ENCODE measurements around the gene IFITM2.

IFITM2 gene

DNA sequence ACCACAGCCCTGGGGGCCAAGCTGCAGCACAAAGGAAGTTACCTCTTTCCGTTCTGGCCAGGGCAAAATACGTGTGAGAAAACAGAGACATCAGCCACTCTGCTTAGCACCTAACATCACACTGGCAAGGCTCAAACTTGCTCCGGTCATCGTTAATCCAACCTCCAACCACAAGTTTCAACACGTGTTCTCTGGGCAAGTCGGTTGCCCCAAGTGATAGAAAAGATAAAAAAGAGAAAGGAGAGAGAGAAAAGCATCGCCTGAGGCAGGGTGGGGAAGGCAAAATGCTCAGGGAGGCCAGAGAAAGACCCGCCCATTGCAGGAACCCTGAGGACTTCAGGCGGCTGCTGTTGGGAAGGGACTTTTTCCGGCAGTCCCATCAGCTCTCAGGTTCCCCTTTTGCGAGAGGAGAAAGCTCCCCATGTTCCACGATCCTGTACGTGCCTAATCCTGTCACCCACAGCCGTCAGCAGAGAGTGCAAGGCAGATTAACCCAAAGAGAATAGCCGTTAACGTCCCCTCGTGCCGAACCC lies 43.2 kb downstream of the IFITM2 start:
- Histone ChIP-seq H3K9me3 (replicated peaks in 1 of 11) (no peaks in the 10 kb centered on the region), H3K36me3 (no peaks in the 10 kb centered on the region), H3K4me1 (peaks cover 75 to 89% (median 80%) of the 10 kb centered on the region in 10 experiments), H3K27me3 (no peaks in the 10 kb centered on the region), H3K4me2 (peak overlapping the region; percentile 53 to 90 (median 76)), H3K27ac (peak overlapping the region; percentile 39 to 75 (median 65); a peak in 20 of 22 replicates), H3K4me3 (no peak overlapping the region), H3K9ac (peak overlapping the region; percentile 20 to 62 (median 50); a peak in 18 of 22 replicates), H4K20me1 (no peaks in the 10 kb centered on the region)
- no peak for TF ChIP-seq Cebpa-rat (IDR thresholded peaks at IDR 0.05)

GRCh38 chr11:351411-351810 lies 43.8 kb downstream of the IFITM2 start:
- H3K4me2 ChIP-seq: peak overlapping the region; percentile 53 to 90 (median 76)
- H3K4me3 ChIP-seq: no peak overlapping the region
- H4K20me1 ChIP-seq: no peaks in the 10 kb centered on the region
- H3K27ac ChIP-seq: peak overlapping the region in 10 of 11 experiments; percentile 54 to 75 (median 66); a peak in 19 of 22 replicates
- H3K9ac ChIP-seq: peak overlapping the region in 9 of 11 experiments; percentile 20 to 62 (median 48); a peak in 7 of 22 replicates
- no peaks in the 10 kb centered on the region for H3K9me3 ChIP-seq (replicated peaks in 1 of 11)
- no peaks in the 10 kb centered on the region for H3K27me3 ChIP-seq
- no peaks in the 10 kb centered on the region for H3K36me3 ChIP-seq
- TF ChIP-seq Cebpa-rat (IDR thresholded peaks at IDR 0.05): no peak
- peaks cover 78 to 89% (median 82%) of the 10 kb centered on the region in 10 experiments for H3K4me1 ChIP-seq

GRCh38 chr11:352456-353031 lies 44.9 kb downstream of the IFITM2 start:
- Histone ChIP-seq H3K9ac (peak overlapping the region in 3 of 11 experiments; percentile 16 to 29 (median 28); a peak in 2 of 22 replicates), H3K36me3 (no peaks in the 10 kb centered on the region), H3K27me3 (no peaks in the 10 kb centered on the region), H3K9me3 (replicated peaks in 1 of 11) (no peaks in the 10 kb centered on the region), H3K4me1 (peaks cover 76 to 83% (median 79%) of the 10 kb centered on the region in 10 experiments), H3K4me2 (peak overlapping the region; percentile 2 to 99 (median 96); a peak in 14 of 22 replicates), H3K4me3 (no peak overlapping the region), H4K20me1 (no peaks in the 10 kb centered on the region), H3K27ac (peak overlapping the region; percentile 10 to 100 (median 43); a peak in 11 of 22 replicates)
- TF ChIP-seq Cebpa-rat (IDR thresholded peaks at IDR 0.05): no peak

GRCh38 chr11:353179-353873 lies 45.7 kb downstream of the IFITM2 start:
- no peaks in the 10 kb centered on the region for H3K36me3 ChIP-seq
- no peak for TF ChIP-seq Cebpa-rat (IDR thresholded peaks at IDR 0.05)
- peaks cover 68 to 82% (median 74%) of the 10 kb centered on the region in 10 experiments for H3K4me1 ChIP-seq
- H3K9me3 ChIP-seq (replicated peaks in 1 of 11): peaks cover 0 to 4% (median 0%) of the 10 kb centered on the region in 11 experiments; a peak in 3 of 22 replicates
- no peak overlapping the region for H3K4me3 ChIP-seq
- H3K27me3 ChIP-seq: peaks cover 0 to 4% (median 0%) of the 10 kb centered on the region in 11 experiments; a peak in 3 of 22 replicates
- H3K9ac ChIP-seq: peak overlapping the region in 4 of 11 experiments; percentile 3 to 50 (median 28); a peak in 5 of 22 replicates
- H3K4me2 ChIP-seq: peak overlapping the region; percentile 32 to 99 (median 96); a peak in 20 of 22 replicates
- peak overlapping the region; percentile 36 to 100 (median 99); a peak in 17 of 22 replicates for H3K27ac ChIP-seq
- H4K20me1 ChIP-seq: no peaks in the 10 kb centered on the region

DNA sequence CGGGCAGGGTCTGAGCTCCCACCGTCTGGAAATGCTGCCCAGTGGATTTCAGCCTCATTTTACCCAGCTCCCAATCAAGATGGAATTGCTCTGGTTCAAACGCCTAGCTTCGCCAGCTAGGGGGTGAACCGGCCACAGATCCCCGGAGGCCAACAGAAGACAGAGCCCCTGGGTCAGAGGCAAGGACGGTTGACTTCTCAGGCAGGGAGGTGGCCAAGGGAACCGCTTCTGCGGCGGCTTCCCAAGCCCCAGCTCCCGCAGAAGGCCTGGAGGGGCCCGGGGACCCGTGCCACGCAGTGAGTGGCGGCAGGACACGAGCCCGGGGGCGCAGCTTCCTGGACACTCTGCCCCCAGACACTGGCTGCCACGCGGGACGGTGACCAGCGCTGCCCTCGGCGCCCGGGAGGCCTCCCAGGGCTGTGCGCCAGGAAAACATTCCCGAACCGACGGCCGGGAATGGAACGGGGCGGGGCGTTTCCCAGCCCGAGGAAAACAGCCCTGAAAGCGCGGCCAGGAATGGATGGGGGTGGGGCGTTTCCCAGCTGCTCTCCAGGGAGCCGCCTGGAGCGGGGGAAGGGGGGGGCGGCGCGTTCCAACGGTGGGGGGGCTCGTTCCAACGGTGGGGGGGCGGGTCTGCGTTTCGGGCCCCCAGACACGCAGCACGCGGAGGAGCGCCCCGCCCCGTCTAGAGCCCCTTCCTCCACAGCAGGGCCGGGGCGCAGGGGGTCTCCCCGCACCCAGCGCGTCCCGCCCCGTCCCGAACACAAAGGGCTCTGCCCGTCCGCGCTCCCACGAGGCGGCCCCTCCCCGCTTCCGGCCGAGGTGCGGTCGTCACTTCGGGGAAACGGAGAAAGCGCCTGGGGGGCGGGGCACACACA lies 48.2 kb downstream of the IFITM2 start:
- Histone ChIP-seq H4K20me1 (no peaks in the 10 kb centered on the region), H3K27ac (peak overlapping the region; percentile 95 to 100 (median 100)), H3K4me2 (peak overlapping the region; percentile 90 to 99 (median 96)), H3K36me3 (no peaks in the 10 kb centered on the region), H3K9ac (peak overlapping the region; percentile 87 to 100 (median 95)), H3K27me3 (peaks cover 0 to 10% (median 0%) of the 10 kb centered on the region in 11 experiments; a peak in 3 of 22 replicates), H3K4me3 (peak overlapping the region; percentile 42 to 69 (median 56)), H3K4me1 (peaks cover 46 to 77% (median 55%) of the 10 kb centered on the region in 10 experiments), H3K9me3 (replicated peaks in 1 of 11) (peaks cover 7 to 26% (median 9%) of the 10 kb centered on the region in 11 experiments)
- no peak for TF ChIP-seq Cebpa-rat (IDR thresholded peaks at IDR 0.05)

- Histone ChIP-seq H3K9ac (no peak overlapping the region), H3K4me3 (no peak overlapping the region), H4K20me1 (no peaks in the 10 kb centered on the region), H3K27ac (no peak overlapping the region), H3K4me1 (peaks cover 39 to 77% (median 48%) of the 10 kb centered on the region in 10 experiments), H3K9me3 (replicated peaks in 1 of 11) (peaks cover 15 to 34% (median 17%) of the 10 kb centered on the region in 11 experiments), H3K36me3 (no peaks in the 10 kb centered on the region), H3K27me3 (peaks cover 0 to 10% (median 0%) of the 10 kb centered on the region in 11 experiments; a peak in 3 of 22 replicates), H3K4me2 (peak overlapping the region in 2 of 11 experiments; percentile 95 to 97; a peak in 1 of 22 replicates)
- no peak for TF ChIP-seq Cebpa-rat (IDR thresholded peaks at IDR 0.05)
Observed at GRCh38 chr11:356610-357009, 49.0 kb downstream of the IFITM2 start.

- no peak overlapping the region for H3K9ac ChIP-seq
- peaks cover 0 to 10% (median 0%) of the 10 kb centered on the region in 11 experiments; a peak in 3 of 22 replicates for H3K27me3 ChIP-seq
- peaks cover 33 to 78% (median 49%) of the 10 kb centered on the region in 10 experiments for H3K4me1 ChIP-seq
- no peak overlapping the region for H3K4me3 ChIP-seq
- peaks cover 17 to 36% (median 19%) of the 10 kb centered on the region in 11 experiments for H3K9me3 ChIP-seq (replicated peaks in 1 of 11)
- H3K36me3 ChIP-seq: no peaks in the 10 kb centered on the region
- H3K27ac ChIP-seq: no peak overlapping the region
- H4K20me1 ChIP-seq: no peaks in the 10 kb centered on the region
- TF ChIP-seq Cebpa-rat (IDR thresholded peaks at IDR 0.05): no peak
- H3K4me2 ChIP-seq: 0 out of 22 replicates have a peak overlapping the region, but pooled peaks of 1 of the 11 experiments have one; percentile 41
Observed at GRCh38 chr11:357582-357981, 50.0 kb downstream of the IFITM2 start.

- no peak overlapping the region for H3K27ac ChIP-seq
- H3K4me2 ChIP-seq: peak overlapping the region in 6 of 11 experiments; percentile 18 to 56 (median 38); a peak in 10 of 22 replicates
- TF ChIP-seq Cebpa-rat (IDR thresholded peaks at IDR 0.05): no peak
- H3K27me3 ChIP-seq: peaks cover 0 to 10% (median 0%) of the 10 kb centered on the region in 11 experiments; a peak in 3 of 22 replicates
- H4K20me1 ChIP-seq: no peaks in the 10 kb centered on the region
- H3K9me3 ChIP-seq (replicated peaks in 1 of 11): peaks cover 17 to 36% (median 19%) of the 10 kb centered on the region in 11 experiments
- peaks cover 26 to 74% (median 45%) of the 10 kb centered on the region in 10 experiments for H3K4me1 ChIP-seq
- H3K36me3 ChIP-seq: no peaks in the 10 kb centered on the region
- no peak overlapping the region for H3K4me3 ChIP-seq
- no peak overlapping the region for H3K9ac ChIP-seq
Observed at GRCh38 chr11:358129-358800, 50.6 kb downstream of the IFITM2 start.
